ENCODE data around the gene UBA5.
A peak's percentile ranks its signal among the peaks of the same experiment; 100 is the strongest.

The UBA5 gene

GRCh38 chr3:132721479-132722164 lies 61.5 kb downstream of the UBA5 start:
- no peak for DNase-seq

GRCh38 chr3:132722165-132723023 lies 62.3 kb downstream of the UBA5 start, which contains the start of gene NPHP3:
Gene NPHP3 (minus strand): TSS chr3:132722409. CDS start chr3:132722355, 54 bp downstream.
- peak; percentile 99 for DNase-seq

- DNase-seq = no peak
Observed at GRCh38 chr3:132723024-132723950, 63.2 kb downstream of the UBA5 start.

- no peak for DNase-seq
Observed at GRCh38 chr3:132726341-132726823, 66.3 kb downstream of the UBA5 start.
